HG03432 (cell line): ENCODE results near the gene DRICH1.
"Not testable (repeated sequence)": the region's sequence is repeated elsewhere in the genome, so short reads cannot be mapped to it uniquely, and the experiment has no call there.

ENCODE experiments used
- ATAC-seq: cut with Tn5 transposase; IDR thresholded peaks from one replicate; pipeline ENCODE4 v1.9.1; 2021; ENCODE audit warnings: mild to moderate bottlenecking, moderate library complexity; ENCODE audit not compliant: unreplicated experiment

Gene DRICH1

GRCh38 chr22:23569716-23570115, 62.4 kb downstream of the DRICH1 start:
- no peak for ATAC-seq

GRCh38 chr22:23569291-23569690, 62.8 kb downstream of the DRICH1 start:
- no peak for ATAC-seq

- ATAC-seq = no peak
These were observed 65.2 kb downstream of the DRICH1 start for GRCh38 chr22:23566705-23567475.

- no peak for ATAC-seq
These were observed 66.0 kb downstream of the DRICH1 start for GRCh38 chr22:23565915-23566704.

GRCh38 chr22:23565305-23565914, 66.7 kb downstream of the DRICH1 start:
- no peak for ATAC-seq

GRCh38 chr22:23564276-23564675, 67.8 kb downstream of the DRICH1 start:
- ATAC-seq = no peak

GRCh38 chr22:23563111-23563510, 69.0 kb downstream of the DRICH1 start:
- no peak for ATAC-seq

DNA sequence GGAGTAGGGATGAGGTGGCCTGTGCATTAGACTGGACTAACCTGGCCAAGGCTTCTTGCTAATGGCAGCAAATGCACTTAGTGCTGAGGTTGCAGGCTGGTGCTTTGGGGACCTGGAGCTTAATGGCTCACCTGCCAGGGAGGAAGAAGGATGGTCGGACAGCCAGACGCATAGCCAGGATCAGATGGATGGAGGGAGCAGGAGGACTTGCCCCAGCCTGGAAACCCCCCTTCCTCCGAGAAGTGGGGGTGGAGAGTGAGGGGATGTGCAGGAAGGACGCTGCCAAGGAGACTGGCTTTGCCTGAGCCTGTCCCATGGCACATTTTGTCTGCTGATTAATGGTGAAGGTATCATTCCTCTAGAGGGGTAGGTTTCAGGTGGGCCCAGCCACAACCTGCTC, 69.9 kb downstream of the DRICH1 start:
- ATAC-seq = no peak

- not testable (repeated sequence) for ATAC-seq
These were observed 71.1 kb downstream of the DRICH1 start for GRCh38 chr22:23561025-23561510.

DNA sequence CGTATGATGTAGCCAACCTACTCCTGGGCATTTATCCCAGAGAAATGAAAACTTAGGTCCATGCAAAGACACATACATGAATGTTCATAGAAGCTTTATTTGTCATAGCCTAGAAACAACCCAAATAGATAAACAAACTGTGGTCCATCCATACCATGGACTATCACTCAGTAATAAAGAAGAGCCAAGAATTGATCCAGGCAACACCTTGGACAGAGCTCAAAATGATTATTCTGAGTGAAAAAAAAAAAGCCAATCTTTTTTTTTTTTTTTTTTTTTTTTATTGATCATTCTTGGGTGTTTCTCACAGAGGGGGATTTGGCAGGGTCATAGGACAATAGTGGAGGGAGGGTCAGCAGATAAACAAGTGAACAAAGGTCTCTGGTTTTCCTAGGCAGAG, 71.9 kb downstream of the DRICH1 start:
- ATAC-seq = not testable (repeated sequence)
